Measurements from ENCODE around the gene MRO. TPM values are rescaled to one million over a fixed set of nuclear protein-coding genes. Genes with fewer than 3 reads are reported as not detected.

The MRO gene
- total and polyA plus RNA-seq, 2 of the 8 experiments (the other 6 are each of a cell fraction or from before 2014, with no cell fraction given), result 0.65 to 1.0 TPM

- TF ChIP-seq KDM5A (IDR thresholded peaks at IDR 0.05; ENCODE audit: low read length) (no peak), YY1 (IDR thresholded peaks at IDR 0.05; ENCODE audit: low read depth, low read length) (no peak), HDAC2 (IDR thresholded peaks at IDR 0.05; ENCODE audit: borderline replicate concordance in 1 of 2, low read depth in 2 of 2, low read length in 2 of 2) (no peak), SIX5 (IDR thresholded peaks at IDR 0.05; ENCODE audit: low read depth, low read length) (no peak), SIRT6 (IDR thresholded peaks at IDR 0.05; ENCODE audit: low read length) (no peak), NANOG (IDR thresholded peaks at IDR 0.05; ENCODE audit: insufficient read depth, low read depth, low read length, poor library complexity, severe bottlenecking) (no peak), BACH1 (IDR thresholded peaks at IDR 0.05; ENCODE audit: low read length) (no peak)
These were observed 28.3 kb upstream of the MRO start (continued) for GRCh38 chr18:50848061-50848551.
